ENCODE data around the gene RD3L. TPM values are rescaled to one million over a fixed set of nuclear protein-coding genes. Genes with fewer than 3 reads are reported as not detected.

Gene RD3L
- total and polyA plus RNA-seq, 10 of the 15 experiments (the other 5 are each of a cell fraction or from before 2014, with no cell fraction given) = not detected

DNA sequence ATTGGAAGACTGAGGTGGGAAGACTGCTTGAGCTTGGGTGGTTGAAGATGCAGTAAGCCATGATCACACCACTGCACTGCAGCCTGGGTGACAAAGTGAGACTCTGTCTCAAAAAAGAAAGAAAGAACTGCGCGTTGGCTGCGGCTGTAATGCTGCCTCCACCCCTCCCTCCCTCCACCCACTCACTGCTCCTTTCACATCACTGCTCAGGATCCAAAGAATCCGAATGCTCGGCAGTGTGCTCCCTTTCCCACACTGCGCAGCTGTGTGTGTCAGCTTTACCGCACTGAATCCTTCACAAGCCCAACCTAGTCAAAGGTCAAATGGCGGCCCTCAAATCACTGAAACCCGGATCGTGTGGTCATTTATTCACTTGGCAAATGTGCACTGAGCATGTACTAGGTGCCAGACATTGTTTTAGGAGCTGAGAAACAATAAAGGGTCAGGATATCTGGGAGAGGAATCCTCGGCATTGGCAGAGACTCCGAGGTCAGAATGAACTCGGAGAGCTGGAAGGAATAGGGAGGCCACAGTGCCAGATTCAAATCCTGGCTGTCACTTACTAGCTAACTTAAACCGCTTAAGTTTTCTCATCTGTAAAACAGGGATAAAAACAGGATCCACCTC, 25.6 kb downstream of the RD3L start:
- ATAC-seq = no peak
- no peak overlapping the region for H3K9ac ChIP-seq (ENCODE audit: control insufficient read depth, insufficient read depth, low read length)
- DNase-seq (ENCODE audit: low read depth, low spot score) = no peak
- H3K27ac ChIP-seq (ENCODE audit: control insufficient read depth, insufficient read depth) = no peak overlapping the region
- no peaks in the 10 kb centered on the region for H4K20me1 ChIP-seq (ENCODE audit: control insufficient read depth, insufficient read depth)
- H2AFZ ChIP-seq (ENCODE audit: control insufficient read depth, low read depth, low read length) = no peak overlapping the region
- FAIRE-seq = no peak
- TSS peak; percentile 18 for BruUV-seq (replicated peaks)
- ChIA-PET CTCF (interaction anchor here (0.8 to 1.6 kb wide), 5 partner anchors 11 to 502 kb away, joined by 3 to 6 read pairs (median 4); no protein-coding TSS in a partner anchor), POLR2A (interaction anchor here (1.0 kb wide), 2 partner anchors 13 to 23 kb away, joined by 3 to 4 read pairs; no protein-coding TSS in a partner anchor), SMC1A (ENCODE audit: uncharacterized antibody, unreplicated experiment) (interaction anchor here (1.2 kb wide), 1 partner anchor 15 kb away, joined by 3 read pairs; no protein-coding TSS in a partner anchor), RAD21 (ENCODE audit: unreplicated experiment) (no interaction called here)
- no peak overlapping the region for H3K4me3 ChIP-seq
- in situ Hi-C loops (cut with MboI) = no loop called here
- H3K9me3 ChIP-seq (replicated peaks; ENCODE audit: control insufficient read depth, insufficient read depth, low read length) = no peaks in the 10 kb centered on the region
- H3K4me1 ChIP-seq (ENCODE audit: control insufficient read depth, insufficient read depth, low read length) = no peaks in the 10 kb centered on the region
- intact Hi-C loops (cut with micrococcal nuclease; ENCODE audit: unreplicated experiment) = loop anchor here (10.0 kb wide), 1 partner anchor 342 kb away; no protein-coding TSS in a partner anchor
- H3K36me3 ChIP-seq (ENCODE audit: control insufficient read depth in 2 of 2, insufficient read depth in 2 of 2, low read length in 1 of 2) = peaks cover 0 to 12% of the 10 kb centered on the region in 2 experiments; a peak in 3 of 4 replicates
- no peaks in the 10 kb centered on the region for H3K27me3 ChIP-seq (replicated peaks in 1 of 2; ENCODE audit: control insufficient read depth in 2 of 2, insufficient read depth in 2 of 2, low read length in 1 of 2)
- 98% methylated on average over 14 of the region's 14 CpGs for WGBS (ENCODE audit: insufficient coverage, insufficient replicate concordance, low lambda C conversion rate, missing lambda C conversion rate)
- H3K79me2 ChIP-seq (ENCODE audit: control insufficient read depth, insufficient read depth, low read length) = peaks cover 27% of the 10 kb centered on the region
- TF ChIP-seq KAT2A (conservative IDR thresholded peaks at IDR 0.05; ENCODE audit: control insufficient read depth, low read depth, low read length) = no peak
- TF ChIP-seq HDGF (IDR thresholded peaks at IDR 0.05) = no peak
- TF ChIP-seq BACH1 (IDR thresholded peaks at IDR 0.05; ENCODE audit: borderline replicate concordance) = no peak
- no peak for TF ChIP-seq IKZF2 (IDR thresholded peaks at IDR 0.05)
- no peak for TF ChIP-seq NFYB (IDR thresholded peaks at IDR 0.05; ENCODE audit: insufficient read depth, low read depth, low read length)
- TF ChIP-seq ZNF274 (IDR thresholded peaks at IDR 0.05; ENCODE audit: insufficient read depth, insufficient read length) = no peak
- H3K4me2 ChIP-seq (ENCODE audit: control insufficient read depth, insufficient read depth) = no peak overlapping the region

DNA sequence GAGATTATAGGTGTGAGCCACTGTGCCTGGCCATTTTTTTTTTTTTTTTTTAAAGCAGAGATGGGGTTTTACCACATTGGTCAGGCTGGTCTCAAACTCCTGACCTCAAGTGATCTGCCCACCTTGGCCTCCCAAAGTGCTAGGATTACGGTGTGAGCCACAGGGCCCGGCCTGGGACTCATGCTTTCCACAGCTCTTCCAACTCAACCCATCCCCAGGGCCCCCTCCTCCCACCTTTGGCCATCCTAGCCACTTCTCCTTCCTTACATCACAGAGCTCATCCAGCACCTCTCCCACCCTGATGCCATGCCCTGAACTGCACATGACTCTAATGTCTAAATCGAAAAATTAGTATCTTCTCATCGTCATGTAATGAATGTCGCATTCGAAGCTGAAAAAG, 26.7 kb downstream of the RD3L start:
- peaks cover 1 to 12% of the 10 kb centered on the region in 2 experiments for H3K36me3 ChIP-seq (ENCODE audit: control insufficient read depth in 2 of 2, insufficient read depth in 2 of 2, low read length in 1 of 2)
- no peak overlapping the region for H3K4me3 ChIP-seq
- FAIRE-seq (no peak), DNase-seq (ENCODE audit: low read depth, low spot score) (no peak), ATAC-seq (no peak)
- no peaks in the 10 kb centered on the region for H4K20me1 ChIP-seq (ENCODE audit: control insufficient read depth, insufficient read depth)
- in situ Hi-C loops (cut with MboI) (no loop called here), intact Hi-C loops (cut with micrococcal nuclease; ENCODE audit: unreplicated experiment) (loop anchor here (10.0 kb wide), 1 partner anchor 341 kb away; no protein-coding TSS in a partner anchor)
- no peak overlapping the region for H3K4me2 ChIP-seq (ENCODE audit: control insufficient read depth, insufficient read depth)
- ChIA-PET RAD21 (ENCODE audit: unreplicated experiment) (no interaction called here), POLR2A (interaction anchor here (0.7 to 0.8 kb wide), 2 partner anchors 9 to 11 kb away, joined by 3 read pairs; no protein-coding TSS in a partner anchor), CTCF (interaction anchor here (0.6 to 1.0 kb wide), 2 partner anchors 13 to 26 kb away, joined by 3 read pairs; no protein-coding TSS in a partner anchor), SMC1A (ENCODE audit: uncharacterized antibody, unreplicated experiment) (no interaction called here)
- no peak overlapping the region for H3K27ac ChIP-seq (ENCODE audit: control insufficient read depth, insufficient read depth)
- no peaks in the 10 kb centered on the region for H3K27me3 ChIP-seq (replicated peaks in 1 of 2; ENCODE audit: control insufficient read depth in 2 of 2, insufficient read depth in 2 of 2, low read length in 1 of 2)
- 98% methylated on average over 6 of the region's 6 CpGs for WGBS (ENCODE audit: insufficient coverage, insufficient replicate concordance, low lambda C conversion rate, missing lambda C conversion rate)
- H3K4me1 ChIP-seq (ENCODE audit: control insufficient read depth, insufficient read depth, low read length) = no peaks in the 10 kb centered on the region
- no peaks in the 10 kb centered on the region for H3K9me3 ChIP-seq (replicated peaks; ENCODE audit: control insufficient read depth, insufficient read depth, low read length)
- no TSS peak for BruUV-seq (replicated peaks)
- no peak overlapping the region for H2AFZ ChIP-seq (ENCODE audit: control insufficient read depth, low read depth, low read length)
- peaks cover 20% of the 10 kb centered on the region for H3K79me2 ChIP-seq (ENCODE audit: control insufficient read depth, insufficient read depth, low read length)
- no peak overlapping the region for H3K9ac ChIP-seq (ENCODE audit: control insufficient read depth, insufficient read depth, low read length)
- TF ChIP-seq IKZF2 (IDR thresholded peaks at IDR 0.05) = no peak
- TF ChIP-seq RAD51 (IDR thresholded peaks at IDR 0.05) = no peak
- no peak for TF ChIP-seq GABPA (IDR thresholded peaks at IDR 0.05; ENCODE audit: low read depth)
- TF ChIP-seq RB1 (IDR thresholded peaks at IDR 0.05; ENCODE audit: borderline replicate concordance) = no peak
- no peak for TF ChIP-seq SUZ12 (IDR thresholded peaks at IDR 0.05; ENCODE audit: unreplicated experiment)
- no peak for TF ChIP-seq BACH1 (IDR thresholded peaks at IDR 0.05; ENCODE audit: borderline replicate concordance)
- no peak for TF ChIP-seq ZNF687 (IDR thresholded peaks at IDR 0.05)
- TF ChIP-seq IKZF1 (conservative IDR thresholded peaks at IDR 0.05) = no peak
